Gastroesophageal sphincter (tissue), 3 donors: ENCODE measurements around the gene C20orf173.

ENCODE experiments used
- POLR2A ChIP-seq, 2 donors: fragments of 450-650 bp; IDR thresholded peaks; one replicate each; pipeline ENCODE4 v1.6.1; 2017; ENCODE audit warnings: antibody characterized with exemption in 2 of 2, mild to moderate bottlenecking in 2 of 2, moderate library complexity in 1 of 2
- POLR2AphosphoS5 ChIP-seq: sonication (generic); formaldehyde crosslinking; IDR thresholded peaks from one replicate; pipeline ENCODE4 v1.6.1; 2017; ENCODE audit warnings: antibody characterized with exemption
- TF ChIP-seq, protein P1 (sequence below), 4 experiments: fragments of 200-600 bp in 2 of 4; fragments of 450-650 bp in 2 of 4; sonication (generic) in 1 of 4; IDR thresholded peaks; one replicate each; pipeline ENCODE4 v1.5.1; 2017 to 2019; ENCODE audit warnings: antibody characterized with exemption in 4 of 4, mild to moderate bottlenecking in 2 of 4, moderate library complexity in 2 of 4

DNA sequence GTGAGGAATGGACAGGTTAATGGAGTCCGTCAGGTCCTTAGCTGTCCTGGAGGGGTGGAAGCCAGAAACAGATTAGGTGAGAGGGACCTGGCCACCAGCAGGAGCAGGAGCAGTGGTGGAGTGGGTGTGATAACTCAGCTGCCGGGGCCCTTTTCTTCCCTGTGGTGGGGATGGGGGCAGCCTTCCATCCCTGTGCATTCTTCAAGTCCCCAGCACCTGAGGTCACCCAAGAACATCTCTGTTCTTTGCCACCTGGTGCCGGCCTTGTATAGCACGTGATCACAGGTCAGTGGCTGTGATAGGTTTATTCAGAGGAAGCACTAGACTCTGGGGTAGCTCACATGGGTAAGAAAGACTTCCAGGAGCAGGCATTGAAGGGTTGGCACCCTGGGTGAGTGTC lies 29.0 kb upstream of the C20orf173 start:
- TF ChIP-seq, protein P1, sequence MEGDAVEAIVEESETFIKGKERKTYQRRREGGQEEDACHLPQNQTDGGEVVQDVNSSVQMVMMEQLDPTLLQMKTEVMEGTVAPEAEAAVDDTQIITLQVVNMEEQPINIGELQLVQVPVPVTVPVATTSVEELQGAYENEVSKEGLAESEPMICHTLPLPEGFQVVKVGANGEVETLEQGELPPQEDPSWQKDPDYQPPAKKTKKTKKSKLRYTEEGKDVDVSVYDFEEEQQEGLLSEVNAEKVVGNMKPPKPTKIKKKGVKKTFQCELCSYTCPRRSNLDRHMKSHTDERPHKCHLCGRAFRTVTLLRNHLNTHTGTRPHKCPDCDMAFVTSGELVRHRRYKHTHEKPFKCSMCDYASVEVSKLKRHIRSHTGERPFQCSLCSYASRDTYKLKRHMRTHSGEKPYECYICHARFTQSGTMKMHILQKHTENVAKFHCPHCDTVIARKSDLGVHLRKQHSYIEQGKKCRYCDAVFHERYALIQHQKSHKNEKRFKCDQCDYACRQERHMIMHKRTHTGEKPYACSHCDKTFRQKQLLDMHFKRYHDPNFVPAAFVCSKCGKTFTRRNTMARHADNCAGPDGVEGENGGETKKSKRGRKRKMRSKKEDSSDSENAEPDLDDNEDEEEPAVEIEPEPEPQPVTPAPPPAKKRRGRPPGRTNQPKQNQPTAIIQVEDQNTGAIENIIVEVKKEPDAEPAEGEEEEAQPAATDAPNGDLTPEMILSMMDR (IDR thresholded peaks at IDR 0.05): no peak
- no peak for TF ChIP-seq POLR2AphosphoS5
- no peak for TF ChIP-seq POLR2A (IDR thresholded peaks at IDR 0.05)
